ENCODE results near the gene LYZ. TPM values are rescaled to one million over a fixed set of nuclear protein-coding genes. Genes with fewer than 3 reads are reported as not detected.

The LYZ gene
- polyA plus RNA-seq, 2 of the 4 experiments (the other 2 are of a cell fraction): 0.12 TPM; not detected in 1

DNA sequence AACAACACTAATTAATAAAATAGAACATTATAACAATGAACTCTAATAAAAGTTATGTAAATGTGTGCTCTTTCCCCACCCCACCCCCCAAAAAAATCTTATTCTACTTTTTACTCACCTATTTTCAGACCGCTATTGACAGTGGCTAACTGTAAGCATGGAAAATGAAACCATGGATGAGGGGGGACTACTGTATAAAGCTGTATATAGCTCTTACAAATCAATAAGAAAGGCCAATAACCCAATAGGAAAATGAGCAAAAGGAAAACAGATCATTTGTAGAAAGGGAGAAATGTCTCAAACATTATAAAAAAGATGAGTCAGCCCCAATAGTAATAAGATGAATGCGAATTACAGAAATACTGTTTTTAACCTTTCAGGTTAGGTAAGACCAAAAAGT lies 38.7 kb downstream of the LYZ start:
- POLR2A ChIA-PET: no interaction called here
- no peak for FAIRE-seq
- no peak for DNase-seq (ENCODE audit: low read depth in 1 of 2, low spot score in 1 of 2)
- Histone ChIP-seq H3K9me3 (no peaks in the 10 kb centered on the region), H3K4me2 (no peak overlapping the region), H3K4me3 (no peak overlapping the region), H3K27ac (no peak overlapping the region), H3K4me1 (peaks cover 28% of the 10 kb centered on the region)
- WGBS (ENCODE audit: missing lambda C conversion rate): 92% methylated on average over 2 of the region's 2 CpGs
- TF ChIP-seq HMGXB4 (CRISPR knock-in tag; IDR thresholded peaks at IDR 0.05; ENCODE audit: borderline replicate concordance) (no peak), MAFK (IDR thresholded peaks at IDR 0.05; ENCODE audit: partially characterized antibody) (peak; percentile 25)
- no peak for ATAC-seq
- CTCF ChIA-PET: interaction anchor here (0.7 to 9.4 kb wide), 5 partner anchors 30 to 282 kb away, joined by 3 to 78 read pairs (median 3); partner anchors contain the start of gene FRS2

- POLR2A ChIA-PET: no interaction called here
- DNase-seq (ENCODE audit: low read depth in 1 of 2, low spot score in 1 of 2) (peak; percentile 11 to 68), FAIRE-seq (peak; percentile 74), ATAC-seq (peak; percentile 68 to 77; a peak in 5 of 6 replicates)
- CTCF ChIA-PET: interaction anchor here (0.9 to 9.4 kb wide), 24 partner anchors 9 to 496 kb away, joined by 3 to 78 read pairs (median 4); partner anchors contain the start of gene FRS2
- WGBS (ENCODE audit: missing lambda C conversion rate): 59% methylated on average over 1 of the region's 1 CpG
- Histone ChIP-seq H3K4me1 (peaks cover 32% of the 10 kb centered on the region), H3K27ac (peak overlapping the region; percentile 6 to 62; a peak in 3 of 6 replicates), H3K4me2 (no peak overlapping the region), H3K9me3 (no peaks in the 10 kb centered on the region), H3K4me3 (no peak overlapping the region)
- TF ChIP-seq CTCF (IDR thresholded peaks at IDR 0.05) (peak; percentile 78), CHD4 (IDR thresholded peaks at IDR 0.05; ENCODE audit: borderline replicate concordance) (no peak), HDAC2 (IDR thresholded peaks at IDR 0.05) (no peak), RAD21 (conservative IDR thresholded peaks at IDR 0.05 in 1 of 2, IDR thresholded peaks at IDR 0.05 in 1 of 2) (peak; percentile 81 to 83), HOXB5 (CRISPR knock-in tag; IDR thresholded peaks at IDR 0.05) (no peak), FOXS1 (CRISPR knock-in tag; IDR thresholded peaks at IDR 0.05) (no peak), ZNF302 (CRISPR knock-in tag; IDR thresholded peaks at IDR 0.05) (no peak), SMC3 (IDR thresholded peaks at IDR 0.05) (peak; percentile 79), CBX2 (IDR thresholded peaks at IDR 0.05; ENCODE audit: borderline replicate concordance, low read depth) (no peak), FOSL2 (IDR thresholded peaks at IDR 0.05) (no peak), FOSL2 (CRISPR knock-in tag; IDR thresholded peaks at IDR 0.05) (no peak)
- TF ChIP-seq, protein P1, sequence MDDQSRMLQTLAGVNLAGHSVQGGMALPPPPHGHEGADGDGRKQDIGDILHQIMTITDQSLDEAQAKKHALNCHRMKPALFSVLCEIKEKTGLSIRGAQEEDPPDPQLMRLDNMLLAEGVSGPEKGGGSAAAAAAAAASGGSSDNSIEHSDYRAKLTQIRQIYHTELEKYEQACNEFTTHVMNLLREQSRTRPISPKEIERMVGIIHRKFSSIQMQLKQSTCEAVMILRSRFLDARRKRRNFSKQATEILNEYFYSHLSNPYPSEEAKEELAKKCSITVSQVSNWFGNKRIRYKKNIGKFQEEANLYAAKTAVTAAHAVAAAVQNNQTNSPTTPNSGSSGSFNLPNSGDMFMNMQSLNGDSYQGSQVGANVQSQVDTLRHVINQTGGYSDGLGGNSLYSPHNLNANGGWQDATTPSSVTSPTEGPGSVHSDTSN (IDR thresholded peaks at IDR 0.05): no peak
Measured at GRCh38 chr12:69388371-69388770, 40.2 kb downstream of the LYZ start.

DNA sequence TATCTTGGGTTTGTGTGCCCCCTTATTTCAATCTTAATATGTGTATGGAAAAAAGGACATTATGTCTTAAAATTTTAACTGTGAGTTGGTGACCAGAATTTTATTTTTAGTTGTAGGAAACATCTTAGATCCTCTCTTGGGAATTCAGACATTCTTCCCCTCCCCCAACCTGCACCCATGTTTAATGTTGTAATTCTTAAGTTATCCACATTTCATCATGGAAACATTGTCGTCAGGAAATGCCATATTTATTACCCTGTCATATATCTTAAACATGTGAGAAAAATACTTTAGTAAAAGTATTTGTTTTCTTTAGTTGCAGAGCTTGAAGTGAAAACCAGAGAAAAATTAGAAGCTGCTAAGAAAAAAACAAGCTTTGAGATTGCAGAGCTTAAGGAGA lies 41.6 kb downstream of the LYZ start:
- peak overlapping the region; percentile 7 to 62; a peak in 3 of 6 replicates for H3K27ac ChIP-seq
- ChIA-PET POLR2A (interaction anchor here (0.9 to 1.5 kb wide), 2 partner anchors 81 to 196 kb away, joined by 3 to 5 read pairs; partner anchors contain the start of gene FRS2), CTCF (interaction anchor here (0.9 to 9.4 kb wide), 11 partner anchors 11 to 250 kb away, joined by 3 to 78 read pairs (median 5); partner anchors contain the start of genes CCT2 and FRS2)
- H3K4me1 ChIP-seq: peaks cover 25% of the 10 kb centered on the region
- 36% methylated on average over 1 of the region's 1 CpG for WGBS (ENCODE audit: missing lambda C conversion rate)
- peak in 1 of 2 experiments; percentile 31 for DNase-seq (ENCODE audit: low read depth in 1 of 2, low spot score in 1 of 2)
- H3K4me2 ChIP-seq: no peak overlapping the region; the same call in 2 of the 3 replicates
- TF ChIP-seq HEYL (CRISPR knock-in tag; IDR thresholded peaks at IDR 0.05) (no peak), USF2 (IDR thresholded peaks at IDR 0.05) (no peak), CHD2 (IDR thresholded peaks at IDR 0.05; ENCODE audit: low read length, partially characterized antibody) (no peak), JUN (IDR thresholded peaks at IDR 0.05) (no peak), CBX2 (IDR thresholded peaks at IDR 0.05; ENCODE audit: borderline replicate concordance, low read depth) (no peak), FOSB (CRISPR knock-in tag; IDR thresholded peaks at IDR 0.05) (no peak), ZFP36 (IDR thresholded peaks at IDR 0.05; ENCODE audit: borderline replicate concordance, partially characterized antibody) (no peak), CBX8 (IDR thresholded peaks at IDR 0.05) (no peak), CTCF (IDR thresholded peaks at IDR 0.05) (no peak), EHF (CRISPR knock-in tag; IDR thresholded peaks at IDR 0.05) (no peak)
- TF ChIP-seq, protein P1 (IDR thresholded peaks at IDR 0.05): no peak
- no peak for FAIRE-seq
- ATAC-seq: no peak
- H3K4me3 ChIP-seq: no peak overlapping the region
- no peaks in the 10 kb centered on the region for H3K9me3 ChIP-seq

Measured in A549 (cell line).